Activated CD4-positive, CD25-positive, alpha-beta regulatory T cell treated with anti-CD3 and anti-CD28 coated beads, Interleukin-2, amount 50 U/mL, for 16 hours (primary cell): ENCODE data around the gene FAM184B.

Experiments used
- DNase-seq: peaks from one replicate; pipeline ENCODE4 v3.0.0-alpha.2; 2020; ENCODE audit warnings: low read depth, low spot score

FAM184B gene

DNA sequence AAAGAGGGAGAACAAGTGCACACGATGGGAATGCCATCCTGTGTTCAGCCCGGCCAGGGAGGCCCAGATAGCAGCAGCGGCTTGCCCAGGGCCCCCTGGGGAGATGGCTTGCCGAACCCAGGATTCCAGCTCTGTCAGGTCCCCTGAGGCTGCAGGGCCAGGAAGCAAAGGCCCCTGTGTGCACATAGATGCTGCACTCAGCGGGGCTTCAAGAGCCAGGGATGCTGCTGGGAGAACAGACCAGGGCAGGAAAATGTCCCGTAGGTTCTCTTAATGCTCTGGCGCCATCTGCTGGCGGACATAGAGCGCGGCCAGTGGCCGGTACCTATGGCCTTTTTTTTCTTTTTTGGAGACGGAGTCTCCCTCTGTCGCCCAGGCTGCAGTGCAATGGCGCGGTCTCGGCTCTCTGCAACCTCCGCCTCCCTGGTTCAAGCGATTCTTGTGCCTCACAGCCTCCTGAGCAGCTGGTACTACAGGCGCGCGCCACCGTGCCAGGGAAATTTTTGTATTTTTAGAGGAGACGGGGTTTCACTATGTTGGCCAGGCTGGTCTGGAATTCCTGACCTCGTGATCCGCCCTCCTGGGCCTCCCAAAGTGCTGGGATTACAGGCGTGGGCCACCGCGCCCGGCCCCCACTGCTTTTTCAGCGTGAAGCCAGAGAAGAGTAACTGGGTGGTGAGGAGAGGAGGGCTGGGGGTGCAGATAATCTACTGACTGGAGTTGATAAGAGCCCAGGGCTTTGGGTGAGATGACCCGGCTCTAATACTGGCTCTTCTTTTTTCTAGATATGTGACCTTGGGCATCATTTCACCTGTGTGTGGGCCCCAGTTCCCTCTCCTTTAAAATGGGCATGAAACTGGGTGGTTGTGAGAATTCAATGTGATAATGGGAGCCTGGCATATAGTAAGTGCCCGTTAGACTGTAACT lies 144.5 kb downstream of the FAM184B start:
- DNase-seq = peak; percentile 40

DNA sequence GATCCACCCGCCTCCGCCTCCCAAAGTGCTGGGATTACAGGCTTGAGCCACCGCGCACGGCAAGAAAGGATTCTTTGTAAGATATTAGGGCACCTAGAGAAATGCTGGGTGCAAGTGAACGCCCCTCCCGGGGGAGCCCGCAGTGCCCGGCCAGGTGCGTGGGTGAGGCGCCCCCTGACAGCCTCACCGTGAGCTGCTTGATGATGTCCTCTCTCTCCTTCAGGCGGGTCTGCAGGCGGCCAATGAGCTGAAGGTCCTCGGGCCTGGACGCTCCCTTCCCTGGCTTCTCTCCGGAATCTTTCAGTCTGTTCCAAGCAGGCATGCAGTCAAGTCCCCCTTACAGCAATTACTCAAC lies 145.1 kb downstream of the FAM184B start:
- no peak for DNase-seq

DNA sequence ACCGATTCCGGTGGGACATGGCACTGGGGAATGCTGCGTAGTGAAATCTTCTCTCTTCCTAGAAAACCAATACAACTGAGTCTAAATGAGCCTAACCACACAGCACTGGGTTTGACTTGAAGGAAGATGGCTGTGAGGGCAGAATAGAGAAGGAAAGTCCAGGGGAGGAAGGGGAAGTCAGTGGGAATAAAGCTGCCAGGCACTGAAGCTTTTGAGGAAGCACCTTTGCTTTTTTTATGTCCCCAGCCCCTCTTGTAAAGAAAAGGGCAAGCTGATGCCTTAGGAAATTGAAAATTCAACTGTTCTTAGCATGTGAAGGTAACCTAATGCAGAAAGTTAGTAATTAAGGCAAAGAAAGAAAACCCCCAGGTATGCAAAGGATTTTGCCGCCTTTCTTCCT lies 146.4 kb downstream of the FAM184B start:
- DNase-seq = no peak

DNA sequence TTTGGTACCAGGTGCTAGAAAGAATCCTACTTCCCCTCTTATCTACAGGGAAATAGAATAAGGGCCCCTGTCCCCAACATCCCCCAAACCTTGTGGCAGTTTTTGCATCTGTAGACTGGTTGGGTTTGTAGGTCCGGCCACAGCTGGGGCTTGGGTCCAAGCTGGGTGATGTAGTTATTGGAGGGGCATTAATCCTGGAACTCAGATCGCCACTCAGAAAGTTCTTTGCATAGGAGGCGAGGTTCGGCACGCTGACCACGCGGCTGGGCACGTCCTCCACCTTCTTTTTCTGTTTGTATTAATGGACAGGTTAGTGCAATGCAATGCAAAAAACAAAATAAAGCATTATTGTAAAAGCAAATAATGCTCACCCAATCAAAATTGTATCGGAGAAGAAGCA lies 147.8 kb downstream of the FAM184B start:
- no peak for DNase-seq

DNA sequence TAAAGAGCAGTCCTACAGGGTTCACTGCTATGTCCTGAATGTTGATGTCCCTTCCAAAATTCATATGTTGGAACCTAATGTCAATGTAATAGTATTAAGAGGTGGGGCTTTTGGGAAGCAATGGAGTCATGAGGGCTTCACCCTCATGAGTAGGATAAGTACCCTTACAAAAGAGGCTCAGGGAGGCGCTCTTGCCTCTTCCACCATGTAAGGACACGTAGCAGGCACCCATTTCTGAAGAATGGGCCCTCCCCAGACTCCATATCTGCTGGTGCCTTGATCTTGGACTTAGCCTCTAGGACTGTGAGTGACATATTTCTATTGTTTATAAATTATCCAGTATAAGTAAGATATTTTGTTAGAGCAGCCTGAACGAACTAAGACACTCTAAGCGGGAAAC lies 151.2 kb downstream of the FAM184B start:
- DNase-seq = no peak

DNA sequence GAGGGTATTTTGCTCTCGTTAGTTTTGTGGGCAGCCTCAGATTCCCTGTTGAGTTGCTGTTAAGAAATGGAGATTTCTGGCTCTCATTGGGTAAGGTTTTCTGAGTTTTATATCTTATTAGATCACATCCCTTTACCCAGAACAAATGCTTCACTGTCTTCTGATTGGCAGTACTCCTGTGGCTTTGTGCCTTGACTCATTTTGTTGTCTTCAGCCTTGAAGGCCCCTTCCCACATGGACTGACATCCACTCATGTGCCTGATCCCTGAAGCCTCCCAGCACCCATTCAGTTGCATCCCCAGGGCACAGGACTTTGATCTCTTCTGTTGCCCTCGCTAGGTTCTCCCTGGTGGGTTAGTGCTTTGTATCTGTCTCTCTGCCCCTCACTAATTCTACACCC lies 156.6 kb downstream of the FAM184B start:
- DNase-seq = no peak

DNA sequence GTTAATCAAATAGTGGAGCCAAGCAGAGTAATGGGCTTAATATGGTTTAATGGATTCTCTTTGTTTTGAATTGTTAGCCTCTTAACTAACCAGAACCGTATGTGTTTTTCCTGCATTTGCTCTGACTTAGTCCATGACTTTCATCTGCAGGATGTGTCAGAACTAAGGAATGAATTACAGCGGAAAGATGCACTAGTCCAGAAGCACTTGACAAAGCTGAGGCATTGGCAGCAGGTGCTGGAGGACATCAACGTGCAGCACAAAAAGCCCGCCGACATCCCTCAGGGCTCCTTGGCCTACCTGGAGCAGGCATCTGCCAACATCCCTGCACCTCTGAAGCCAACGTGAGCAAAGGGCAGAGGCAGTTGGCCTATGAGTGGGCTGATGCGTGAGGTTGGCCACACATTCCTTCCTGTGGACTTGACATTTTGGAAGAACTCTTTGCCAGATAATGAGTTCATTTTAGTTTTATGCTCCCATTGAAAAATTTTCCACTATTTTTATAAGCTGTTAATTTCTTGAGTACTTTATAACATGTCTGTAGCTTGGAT lies 157.9 kb downstream of the FAM184B start:
- DNase-seq = no peak

DNA sequence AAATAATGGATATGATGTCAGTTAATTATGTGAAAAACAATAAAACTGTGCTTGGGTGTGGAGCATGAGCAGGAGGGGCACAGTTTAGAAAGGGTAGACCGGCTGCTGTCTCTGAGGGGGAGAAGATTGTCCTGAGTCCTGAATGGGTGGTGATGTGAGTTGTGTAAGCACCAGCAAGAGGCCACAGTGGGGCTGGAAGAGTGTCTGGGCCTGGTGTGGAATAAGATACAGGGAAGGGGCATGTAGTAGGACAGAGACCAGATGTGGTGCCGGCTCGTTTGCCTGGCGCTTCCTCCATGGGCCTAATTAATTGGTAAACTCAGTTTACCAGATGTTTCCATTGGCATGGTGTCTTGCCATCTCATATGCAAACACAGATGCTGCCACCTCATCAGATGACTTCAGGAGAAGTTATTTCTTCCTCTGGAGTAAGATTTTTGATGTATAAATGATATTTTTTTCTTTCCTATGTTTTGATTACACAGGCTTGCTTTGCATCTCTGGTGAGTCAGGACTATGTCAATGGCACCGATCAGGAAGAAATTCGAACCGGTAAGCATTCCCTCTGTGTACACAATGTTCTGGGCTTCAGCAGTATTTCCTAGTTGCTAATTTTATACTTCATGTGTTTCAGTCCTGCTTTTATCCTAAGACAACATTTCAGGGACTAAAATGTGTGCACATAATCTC lies 161.9 kb downstream of the FAM184B start:
- no peak for DNase-seq

DNA sequence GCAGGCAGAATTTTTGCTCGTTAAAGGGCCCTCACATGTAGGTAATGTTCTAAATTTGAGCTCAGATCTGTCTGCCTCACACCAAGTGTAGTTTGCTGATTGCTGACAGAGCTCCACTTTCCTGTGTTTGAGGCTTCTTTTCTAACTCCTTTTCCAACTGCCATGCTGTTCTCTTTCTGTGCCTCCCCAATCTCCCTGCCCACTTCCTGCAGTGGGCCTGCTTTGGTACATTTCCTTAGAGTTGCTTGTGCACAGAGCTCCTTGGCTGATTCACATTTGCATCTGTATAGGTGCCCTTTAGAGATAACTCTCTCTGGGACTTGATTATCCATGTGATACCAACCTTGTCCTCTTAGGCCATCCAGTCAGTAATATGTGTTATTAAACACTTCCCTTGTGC lies 162.5 kb downstream of the FAM184B start:
- DNase-seq = no peak

DNA sequence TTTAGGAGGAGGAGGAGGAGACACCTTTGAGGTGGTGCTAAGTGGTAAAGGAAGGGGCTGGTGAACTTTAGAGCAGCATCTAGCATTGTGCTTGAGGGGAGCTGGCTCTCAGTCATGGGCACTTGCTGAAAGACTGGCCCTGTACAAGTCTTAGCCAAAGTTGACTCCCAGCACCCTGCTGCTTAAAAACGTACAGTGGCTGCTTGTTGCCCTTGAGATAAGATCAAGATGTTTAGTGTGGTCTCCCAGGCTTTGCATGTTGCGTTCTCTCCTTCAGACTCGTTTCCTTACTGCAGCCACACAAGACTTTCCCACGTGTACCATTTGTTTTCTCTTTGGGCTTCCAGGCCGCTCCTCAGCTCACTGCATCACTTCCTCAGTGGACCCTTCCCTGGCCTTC lies 165.1 kb downstream of the FAM184B start:
- no peak for DNase-seq

DNA sequence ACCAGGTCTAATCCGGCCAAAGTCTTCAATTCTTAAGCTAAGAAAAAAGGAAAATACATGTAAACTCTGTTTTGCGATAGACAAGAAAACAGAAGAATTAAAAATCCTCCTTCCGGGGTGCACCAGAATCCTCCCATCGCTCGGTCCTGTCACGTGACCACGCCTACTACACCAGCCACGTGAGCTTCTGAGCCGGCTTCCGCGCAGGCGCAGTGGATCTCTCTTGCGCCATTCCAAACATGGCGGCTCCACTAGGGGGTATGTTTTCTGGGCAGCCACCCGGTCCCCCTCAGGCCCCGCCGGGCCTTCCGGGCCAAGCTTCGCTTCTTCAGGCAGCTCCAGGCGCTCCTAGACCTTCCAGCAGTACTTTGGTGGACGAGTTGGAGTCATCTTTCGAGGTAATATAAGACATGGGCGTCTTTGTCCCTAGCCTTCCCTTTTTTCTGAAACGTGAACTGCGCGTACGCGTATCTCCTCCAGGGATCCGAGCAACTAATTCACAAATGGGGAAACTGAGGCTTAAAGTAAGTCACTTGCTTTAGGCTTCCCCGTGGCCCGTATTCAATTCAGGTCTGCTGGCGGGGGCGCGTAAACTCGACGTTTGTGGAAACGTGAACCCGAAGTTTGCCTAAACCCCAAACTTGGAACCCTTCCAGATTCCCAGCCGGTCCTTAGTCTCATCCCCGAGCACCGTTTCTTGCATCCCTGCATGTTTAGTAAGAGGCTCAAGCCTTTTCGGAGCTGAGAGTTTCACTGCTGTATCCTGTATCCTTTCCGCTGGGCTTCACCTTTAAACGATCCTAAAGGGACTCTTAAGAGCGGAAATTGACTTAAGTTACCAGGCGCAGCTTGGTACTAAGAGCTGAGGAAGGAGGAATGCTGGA lies 166.8 kb downstream of the FAM184B start, which contains the start of gene MED28:
Gene MED28, plus strand, starts transcription at position 226 of the 884 bp plus-strand sequence. Its CDS starts 14 bp downstream, at position 240.
- DNase-seq = peak; percentile 93

DNA sequence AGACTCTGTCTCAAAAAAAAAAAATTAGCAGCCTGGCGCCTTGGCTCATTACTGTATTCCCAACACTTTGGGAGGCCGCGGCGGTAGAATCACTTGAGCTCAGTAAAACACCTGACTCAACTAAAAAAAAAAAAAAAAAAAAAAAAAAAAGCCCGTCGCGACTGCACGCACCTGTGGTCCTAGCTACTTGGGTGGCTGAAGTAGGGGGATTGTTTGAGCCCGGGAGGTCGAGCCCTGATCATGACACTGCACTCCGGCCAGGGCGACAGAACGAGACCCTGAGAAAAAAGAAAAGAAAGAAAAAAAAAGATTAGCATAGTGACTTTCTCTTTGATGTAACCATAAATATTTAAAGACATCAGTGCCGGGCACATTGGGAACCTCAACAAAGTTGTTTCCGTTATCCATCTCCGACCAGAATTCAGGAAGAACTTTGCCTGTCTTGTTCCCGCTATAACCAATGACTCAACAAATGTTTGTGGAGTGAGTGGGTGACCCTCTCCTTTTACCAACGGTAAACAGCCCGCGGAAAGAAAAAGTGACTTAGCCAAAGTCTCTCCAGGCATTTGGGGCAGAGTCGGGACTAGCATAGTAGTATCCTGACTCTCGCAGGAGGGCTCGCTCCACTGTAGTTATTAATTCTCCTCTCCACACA lies 167.5 kb downstream of the FAM184B start:
- DNase-seq = no peak

DNA sequence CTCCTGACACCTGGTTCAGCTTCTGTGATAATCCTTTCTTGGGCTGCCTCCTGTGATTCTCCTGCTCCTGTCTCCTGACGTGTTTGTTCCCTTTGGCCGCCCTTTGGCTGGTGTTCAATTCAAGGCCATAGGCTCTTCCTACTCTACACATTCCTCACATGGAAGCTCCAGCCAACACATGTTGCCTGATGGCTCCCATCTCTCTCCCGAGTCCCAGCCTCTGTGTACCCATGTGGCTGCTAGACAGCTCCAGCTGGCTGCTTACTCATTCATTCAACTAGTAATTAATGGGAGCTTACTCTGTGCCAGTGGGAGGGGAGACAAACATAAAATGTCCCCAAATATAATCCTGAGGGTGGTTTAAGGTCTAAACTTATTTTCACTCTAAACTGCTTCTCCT lies 176.2 kb downstream of the FAM184B start:
- DNase-seq = no peak

DNA sequence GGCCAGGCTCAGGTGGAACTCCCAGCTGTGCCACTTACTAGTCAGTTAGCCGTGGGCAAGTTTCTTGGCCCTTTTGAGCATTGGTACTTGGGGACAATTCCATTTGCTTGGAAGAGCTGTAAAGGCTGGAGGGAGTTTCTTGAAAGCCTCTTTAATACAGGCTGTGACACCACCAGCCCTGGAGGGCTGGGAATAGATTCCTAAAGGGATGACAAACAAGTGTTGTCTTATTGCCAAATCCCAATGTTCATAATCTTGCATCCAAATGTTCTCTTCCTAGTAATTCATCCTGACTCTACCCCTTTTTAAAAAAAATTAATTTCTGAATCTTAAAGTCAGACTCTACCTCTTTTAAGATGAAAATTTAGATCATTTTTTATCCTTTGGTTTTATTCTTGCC lies 181.6 kb downstream of the FAM184B start:
- DNase-seq = no peak

DNA sequence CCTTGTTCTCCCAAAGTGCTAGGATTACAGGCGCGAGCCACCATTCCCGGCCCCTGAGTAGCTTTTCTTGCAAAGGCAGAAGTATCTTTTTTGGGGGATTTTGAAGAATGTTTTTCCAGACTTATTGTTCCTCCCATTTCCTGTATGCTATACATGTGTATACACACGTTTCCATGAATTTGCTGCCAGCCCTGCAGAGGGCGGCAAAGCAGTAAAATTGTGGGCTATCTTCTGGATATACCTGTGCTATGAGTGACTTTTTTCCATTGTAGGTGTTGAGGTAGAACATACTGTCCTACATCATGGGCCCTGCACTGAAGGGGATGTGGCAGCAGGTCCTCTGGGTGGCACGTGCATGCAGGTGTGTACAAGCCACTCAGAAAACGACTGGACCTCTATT lies 183.9 kb downstream of the FAM184B start:
- DNase-seq = no peak

DNA sequence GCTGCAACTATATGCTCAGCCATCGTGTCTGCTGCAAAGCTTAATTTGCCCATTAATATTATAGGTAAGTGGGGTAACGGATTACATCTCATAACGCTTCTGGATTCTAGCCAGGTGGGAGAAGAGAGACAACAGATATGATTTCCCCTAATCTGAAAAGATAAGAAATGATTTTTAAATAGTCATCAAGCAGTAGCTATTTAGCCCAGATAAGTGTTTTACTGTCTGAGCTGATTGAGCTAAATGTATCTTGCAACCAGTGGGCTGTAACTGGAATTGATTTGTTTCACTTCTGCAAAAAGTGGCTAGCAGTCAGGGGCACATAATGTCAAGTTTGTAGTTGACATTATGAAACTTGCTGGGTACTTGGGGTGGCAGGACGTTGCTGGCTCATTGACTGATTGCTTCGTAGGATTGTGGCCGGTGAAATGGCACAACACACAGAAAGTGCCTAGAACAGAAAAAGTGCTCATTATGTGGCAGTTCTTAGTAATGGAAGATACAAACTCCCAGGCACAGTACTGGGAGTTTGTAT lies 185.9 kb downstream of the FAM184B start:
- DNase-seq = no peak

DNA sequence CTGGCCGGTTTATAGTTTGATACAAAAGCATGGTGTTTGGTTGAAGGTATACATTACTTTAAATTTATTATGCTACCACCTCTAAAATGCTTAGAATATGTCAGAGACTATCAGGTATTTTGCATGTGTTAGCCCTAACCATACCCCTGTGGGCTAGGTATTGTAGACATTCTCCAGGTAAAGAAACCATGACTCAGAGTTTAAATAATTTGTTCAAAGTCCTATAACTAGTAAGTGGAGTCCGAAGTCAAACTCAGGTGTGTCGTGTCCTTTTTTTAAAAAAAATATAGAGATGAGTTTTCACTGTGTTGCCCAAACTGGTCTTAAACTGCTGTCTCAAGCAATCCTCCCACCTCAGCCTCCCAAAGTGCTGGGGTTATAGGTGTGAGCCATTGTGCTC lies 192.1 kb downstream of the FAM184B start:
- DNase-seq = no peak

DNA sequence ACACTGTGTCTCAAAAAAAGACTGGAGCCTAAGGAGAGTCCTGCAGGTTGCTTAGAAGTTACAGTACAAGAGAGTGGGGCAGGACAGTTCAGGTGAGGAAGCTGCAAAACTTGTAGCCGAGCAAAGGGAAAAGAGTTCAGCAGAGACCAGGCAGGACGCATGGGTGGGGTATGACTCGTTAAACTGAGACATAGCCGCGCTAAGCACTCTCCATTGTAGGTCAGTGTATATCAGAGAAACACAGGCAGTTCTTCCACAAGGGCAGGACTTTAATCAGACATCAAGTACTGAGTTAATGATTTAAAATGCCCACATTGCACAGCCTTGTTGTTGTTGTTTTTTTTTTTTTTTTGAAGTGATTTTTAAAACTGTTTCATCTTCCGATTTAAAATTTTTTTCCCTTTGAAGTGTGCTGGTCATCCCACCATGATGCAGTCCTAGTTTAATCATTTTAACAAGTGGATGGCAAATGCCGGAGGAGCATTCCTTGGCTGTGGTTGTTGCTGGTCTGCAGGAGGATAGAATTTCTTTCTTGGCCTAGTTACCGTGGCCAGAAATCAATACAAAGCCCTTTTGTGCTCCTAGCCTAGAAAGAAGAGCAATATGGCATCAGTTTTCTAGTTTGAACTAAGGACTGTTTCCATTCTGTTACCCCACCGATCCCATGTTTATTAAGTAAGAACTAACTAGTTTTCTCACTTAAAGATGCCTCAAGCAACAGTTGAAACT lies 194.2 kb downstream of the FAM184B start:
- no peak for DNase-seq

DNA sequence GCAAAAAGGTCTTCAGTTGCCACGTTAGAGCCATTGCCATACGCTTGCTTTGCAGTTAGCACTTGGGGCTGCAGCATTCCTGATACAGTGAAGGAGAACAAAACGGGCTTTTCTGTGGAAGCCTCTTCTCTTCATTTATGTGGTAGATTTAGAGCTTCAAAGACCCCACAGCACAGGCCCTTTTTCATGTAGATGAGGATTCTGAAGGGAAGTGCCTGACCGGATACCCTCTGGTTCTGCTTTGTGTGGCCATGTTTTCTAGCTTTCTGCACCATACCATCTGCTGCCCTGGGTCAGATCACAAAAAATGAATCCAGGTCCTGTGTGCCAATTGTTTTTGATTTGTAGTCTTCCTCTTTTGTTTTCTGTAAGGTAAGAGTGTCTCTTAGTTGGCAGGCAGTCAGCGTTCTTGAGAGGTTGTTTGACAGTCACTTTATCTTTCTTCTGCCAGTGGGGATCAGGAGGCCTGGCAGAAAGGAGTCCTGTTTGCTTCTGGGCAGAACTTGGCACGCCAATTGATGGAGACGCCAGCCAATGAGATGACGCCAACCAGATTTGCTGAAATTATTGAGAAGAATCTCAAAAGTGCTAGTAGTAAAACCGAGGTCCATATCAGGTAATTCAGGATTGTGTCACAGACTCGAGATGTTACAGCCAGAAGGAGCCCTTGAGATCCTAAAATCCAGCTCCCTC lies 196.8 kb downstream of the FAM184B start:
- no peak for DNase-seq

DNA sequence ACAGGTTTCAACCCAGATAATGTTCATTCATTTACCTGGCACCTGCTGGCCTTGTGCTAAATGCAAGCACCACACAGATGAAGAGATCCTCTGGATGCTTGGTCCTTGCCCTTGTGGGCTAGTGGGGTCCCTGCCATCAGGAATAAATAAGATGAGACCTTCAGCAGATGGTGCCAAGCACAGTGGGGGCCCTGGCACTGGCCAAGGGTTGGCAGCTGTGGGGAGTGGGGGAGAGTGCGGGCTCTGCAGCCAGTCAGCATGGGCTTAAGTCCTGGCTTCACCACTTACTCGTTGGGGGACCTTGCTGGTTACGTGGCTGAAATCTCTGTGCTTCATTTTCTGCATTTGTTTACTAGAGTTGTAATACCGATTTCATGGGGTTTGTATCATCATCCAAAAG lies 197.5 kb downstream of the FAM184B start:
- no peak for DNase-seq
